PC-9 (cell line): ENCODE results near the gene FOXN3.

Experiments used
- CTCF ChIP-seq: fragments of 200-600 bp; sonication (generic); conservative IDR thresholded peaks from 2 replicates; pipeline ENCODE4 v1.6.1; 2017; ENCODE audit warnings: mixed run types, antibody characterized with exemption, mild to moderate bottlenecking, moderate library complexity
- EZH2 ChIP-seq: fragments of 200-600 bp; sonication (generic); IDR thresholded peaks from 2 replicates; pipeline ENCODE4 v1.8.0; 2017; ENCODE audit warnings: antibody characterized with exemption, low read depth

- TF ChIP-seq CTCF, result no peak
- TF ChIP-seq EZH2, result no peak
Observed at GRCh38 chr14:89259951-89260609, 157.0 kb downstream of the FOXN3 start.
